Liver (tissue), 3 donors: ENCODE results near the gene AOAH.

ENCODE experiments used
- EGR1 ChIP-seq, 2 donors: IDR thresholded peaks; 2 replicates each; pipeline ENCODE4 v1.6.1; 2016 to 2018; ENCODE audit warnings: antibody characterized with exemption in 2 of 2, low read depth in 2 of 2
- RAD21 ChIP-seq, 2 donors: IDR thresholded peaks; 2 replicates each; pipeline ENCODE4 v1.6.1; 2016; ENCODE audit warnings: antibody characterized with exemption in 2 of 2, mild to moderate bottlenecking in 2 of 2
- YY1 ChIP-seq: IDR thresholded peaks from 2 replicates; pipeline ENCODE4 v1.6.1; 2016; ENCODE audit warnings: antibody characterized with exemption, mild to moderate bottlenecking
- TF ChIP-seq, protein P1 (sequence below): fragments of 150-350 bp; IDR thresholded peaks from 2 replicates; pipeline ENCODE4 v1.5.1; 2017; ENCODE audit warnings: improper control_type of control experiment, low read depth, low read length; ENCODE audit not compliant: missing input control
- TF ChIP-seq, protein P2 (sequence below): IDR thresholded peaks from 2 replicates; pipeline ENCODE4 v1.6.1; 2016; ENCODE audit warnings: antibody characterized with exemption
- donor health status: healthy.
- donor health status: healthy.

DNA sequence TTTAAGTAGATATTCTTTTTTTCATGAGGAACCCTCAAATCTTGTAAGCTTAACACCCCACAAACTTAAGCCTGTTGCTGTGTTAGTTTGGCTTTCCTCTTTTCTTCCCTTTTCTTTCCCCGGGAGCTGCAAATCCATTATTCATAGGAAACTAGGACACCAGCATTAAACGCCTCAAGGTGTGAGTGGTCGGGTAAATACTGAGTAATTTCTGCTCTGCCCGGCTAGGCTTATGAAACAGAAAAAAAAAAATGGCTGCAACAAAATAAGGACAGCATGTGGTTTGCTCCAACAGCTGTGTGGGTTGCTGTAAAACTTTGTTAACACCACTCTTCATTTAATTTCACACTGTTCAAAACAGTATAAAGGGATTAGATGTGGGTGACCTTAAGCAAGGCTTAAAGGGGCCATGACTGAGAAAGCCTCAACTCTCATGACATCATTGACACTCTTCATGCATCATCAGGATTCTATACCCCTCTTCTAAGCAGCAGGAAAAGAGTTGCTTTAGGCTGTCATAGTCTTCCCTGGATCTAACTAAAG, 104.1 kb downstream of the AOAH start:
- TF ChIP-seq RAD21 (IDR thresholded peaks at IDR 0.05): no peak
- TF ChIP-seq, protein P1, sequence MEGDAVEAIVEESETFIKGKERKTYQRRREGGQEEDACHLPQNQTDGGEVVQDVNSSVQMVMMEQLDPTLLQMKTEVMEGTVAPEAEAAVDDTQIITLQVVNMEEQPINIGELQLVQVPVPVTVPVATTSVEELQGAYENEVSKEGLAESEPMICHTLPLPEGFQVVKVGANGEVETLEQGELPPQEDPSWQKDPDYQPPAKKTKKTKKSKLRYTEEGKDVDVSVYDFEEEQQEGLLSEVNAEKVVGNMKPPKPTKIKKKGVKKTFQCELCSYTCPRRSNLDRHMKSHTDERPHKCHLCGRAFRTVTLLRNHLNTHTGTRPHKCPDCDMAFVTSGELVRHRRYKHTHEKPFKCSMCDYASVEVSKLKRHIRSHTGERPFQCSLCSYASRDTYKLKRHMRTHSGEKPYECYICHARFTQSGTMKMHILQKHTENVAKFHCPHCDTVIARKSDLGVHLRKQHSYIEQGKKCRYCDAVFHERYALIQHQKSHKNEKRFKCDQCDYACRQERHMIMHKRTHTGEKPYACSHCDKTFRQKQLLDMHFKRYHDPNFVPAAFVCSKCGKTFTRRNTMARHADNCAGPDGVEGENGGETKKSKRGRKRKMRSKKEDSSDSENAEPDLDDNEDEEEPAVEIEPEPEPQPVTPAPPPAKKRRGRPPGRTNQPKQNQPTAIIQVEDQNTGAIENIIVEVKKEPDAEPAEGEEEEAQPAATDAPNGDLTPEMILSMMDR: no peak
- TF ChIP-seq, protein P2, sequence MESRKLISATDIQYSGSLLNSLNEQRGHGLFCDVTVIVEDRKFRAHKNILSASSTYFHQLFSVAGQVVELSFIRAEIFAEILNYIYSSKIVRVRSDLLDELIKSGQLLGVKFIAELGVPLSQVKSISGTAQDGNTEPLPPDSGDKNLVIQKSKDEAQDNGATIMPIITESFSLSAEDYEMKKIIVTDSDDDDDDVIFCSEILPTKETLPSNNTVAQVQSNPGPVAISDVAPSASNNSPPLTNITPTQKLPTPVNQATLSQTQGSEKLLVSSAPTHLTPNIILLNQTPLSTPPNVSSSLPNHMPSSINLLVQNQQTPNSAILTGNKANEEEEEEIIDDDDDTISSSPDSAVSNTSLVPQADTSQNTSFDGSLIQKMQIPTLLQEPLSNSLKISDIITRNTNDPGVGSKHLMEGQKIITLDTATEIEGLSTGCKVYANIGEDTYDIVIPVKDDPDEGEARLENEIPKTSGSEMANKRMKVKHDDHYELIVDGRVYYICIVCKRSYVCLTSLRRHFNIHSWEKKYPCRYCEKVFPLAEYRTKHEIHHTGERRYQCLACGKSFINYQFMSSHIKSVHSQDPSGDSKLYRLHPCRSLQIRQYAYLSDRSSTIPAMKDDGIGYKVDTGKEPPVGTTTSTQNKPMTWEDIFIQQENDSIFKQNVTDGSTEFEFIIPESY: no peak
- no peak for TF ChIP-seq YY1
- TF ChIP-seq EGR1 (IDR thresholded peaks at IDR 0.05; ENCODE audit: low read depth in 2 of 2): no peak
